Liver (tissue), 9 donors: ENCODE data around the gene TANC1. TPM values are rescaled to one million over a fixed set of nuclear protein-coding genes. Genes with fewer than 3 reads are reported as not detected.

Source experiments
- DNase-seq: peaks from one replicate; pipeline ENCODE4 v3.0.0-alpha.2; 2017; ENCODE audit warnings: low spot score
- H3K27ac ChIP-seq, 2 donors: one replicate each; pipeline ENCODE4 v1.7.0; 2013; ENCODE audit warnings: inconsistent platforms in 2 of 2, low read length in 2 of 2, control low read depth in 1 of 2, low read depth in 1 of 2, mild to moderate bottlenecking in 1 of 2
- H3K27me3 ChIP-seq, 4 donors: one replicate each; pipeline versions ENCODE4 v1.6.1 to v1.7.0; 2013; ENCODE audit warnings: low read length in 3 of 4, inconsistent platforms in 1 of 4, mild to moderate bottlenecking in 1 of 4, moderate library complexity in 1 of 4; ENCODE audit not compliant: control insufficient read depth in 4 of 4, insufficient read depth in 4 of 4
- H3K36me3 ChIP-seq, 4 donors: one replicate each; pipeline versions ENCODE4 v1.6.1 to v1.7.0; 2013; ENCODE audit warnings: low read length in 3 of 4, mild to moderate bottlenecking in 3 of 4, low read depth in 1 of 4, moderate library complexity in 1 of 4; ENCODE audit not compliant: control insufficient read depth in 4 of 4, insufficient read depth in 3 of 4
- H3K4me1 ChIP-seq, 4 donors: one replicate each; pipeline versions ENCODE4 v1.6.1 to v1.7.0; 2013; ENCODE audit warnings: low read length in 3 of 4, mild to moderate bottlenecking in 3 of 4, moderate library complexity in 1 of 4; ENCODE audit not compliant: control insufficient read depth in 4 of 4, insufficient read depth in 4 of 4
- H3K4me3 ChIP-seq, 3 donors: one replicate each; pipeline versions ENCODE4 v1.6.1 to v1.7.0; 2013; ENCODE audit warnings: low read length in 3 of 3, control low read depth in 1 of 3, low read depth in 1 of 3, mild to moderate bottlenecking in 1 of 3
- H3K9ac ChIP-seq, 2 donors: one replicate each; pipeline ENCODE4 v1.7.0; 2013; ENCODE audit warnings: low read length in 2 of 2, mild to moderate bottlenecking in 2 of 2, moderate library complexity in 2 of 2, control low read depth in 1 of 2, low read depth in 1 of 2
- H3K9me3 ChIP-seq, 4 donors: one replicate each; pipeline versions ENCODE4 v1.6.1 to v1.7.0; 2013; ENCODE audit warnings: low read length in 3 of 4; ENCODE audit not compliant: control insufficient read depth in 4 of 4
- EGR1 ChIP-seq, 2 donors: IDR thresholded peaks; 2 replicates each; pipeline ENCODE4 v1.6.1; 2016 to 2018; ENCODE audit warnings: antibody characterized with exemption in 2 of 2, low read depth in 2 of 2
- FOXA1 ChIP-seq: IDR thresholded peaks from 2 replicates; pipeline ENCODE4 v1.6.1; 2016; ENCODE audit warnings: antibody characterized with exemption
- FOXA2 ChIP-seq: IDR thresholded peaks from 2 replicates; pipeline ENCODE4 v1.6.1; 2016; ENCODE audit warnings: antibody characterized with exemption
- GABPA ChIP-seq, 2 donors: IDR thresholded peaks in 1 of 2; conservative IDR thresholded peaks in 1 of 2; 2 replicates each; pipeline ENCODE4 v1.6.1; 2016; ENCODE audit warnings: antibody characterized with exemption in 2 of 2, mild to moderate bottlenecking in 1 of 2, moderate library complexity in 1 of 2
- HNF4A ChIP-seq, 2 donors: conservative IDR thresholded peaks; 2 replicates each; pipeline ENCODE4 v1.6.1; 2016; ENCODE audit warnings: antibody characterized with exemption in 2 of 2, mild to moderate bottlenecking in 2 of 2
- HNF4G ChIP-seq: IDR thresholded peaks from 2 replicates; pipeline ENCODE4 v1.6.1; 2016; ENCODE audit warnings: antibody characterized with exemption
- JUND ChIP-seq, 2 donors: IDR thresholded peaks; 2 replicates each; pipeline ENCODE4 v1.6.1; 2016; ENCODE audit warnings: antibody characterized with exemption in 2 of 2
- NR2F2 ChIP-seq: IDR thresholded peaks from 2 replicates; pipeline ENCODE4 v1.6.1; 2016; ENCODE audit warnings: antibody characterized with exemption
- RAD21 ChIP-seq, 2 donors: IDR thresholded peaks; 2 replicates each; pipeline ENCODE4 v1.6.1; 2016; ENCODE audit warnings: antibody characterized with exemption in 2 of 2, mild to moderate bottlenecking in 2 of 2
- RXRA ChIP-seq, 2 donors: IDR thresholded peaks; 2 replicates each; pipeline ENCODE4 v1.6.1; 2017 to 2018; ENCODE audit warnings: antibody characterized with exemption in 2 of 2, mild to moderate bottlenecking in 1 of 2
- SP1 ChIP-seq: IDR thresholded peaks from 2 replicates; pipeline ENCODE4 v1.6.1; 2018; ENCODE audit warnings: antibody characterized with exemption, mild to moderate bottlenecking
- TAF1 ChIP-seq: conservative IDR thresholded peaks from 2 replicates; pipeline ENCODE4 v1.6.1; 2016; ENCODE audit warnings: antibody characterized with exemption, mild to moderate bottlenecking
- YY1 ChIP-seq: IDR thresholded peaks from 2 replicates; pipeline ENCODE4 v1.6.1; 2016; ENCODE audit warnings: antibody characterized with exemption, mild to moderate bottlenecking
- WGBS: extraction: QIAGEN DNeasy Blood & Tissue Kit; methylation state at CpG from one replicate; pipeline ENCODE4 v1.1.7; 2013; 5-methylcytosine and 5-hydroxymethylcytosine counted together
- polyA plus RNA-seq, 2 donors: library from polyadenylated mRNA; stranded (reverse) in 1 of 2; unstranded in 1 of 2; fragments of 200-250 nt in 1 of 2; fragments of >200 nt in 1 of 2; fragmentation: Nextera tagmentation in 1 of 2; extraction: Ambion mirVana in 1 of 2; gene quantifications; one replicate each; pipeline versions ENCODE4 v1.2.1 to v1.2.3, GENCODE V29; 2013 to 2015
- total RNA-seq, 2 donors: library from RNA; depleted of rRNA; stranded (reverse); fragments of >200 nt; gene quantifications; one replicate each; pipeline ENCODE4 v1.2.3, GENCODE V29; 2014
- TF ChIP-seq, protein P1 (sequence below): IDR thresholded peaks from 2 replicates; pipeline ENCODE4 v1.6.1; 2016; ENCODE audit warnings: antibody characterized with exemption
- TF ChIP-seq, protein P2 (sequence below): IDR thresholded peaks from 2 replicates; pipeline ENCODE4 v1.6.1; 2016; ENCODE audit warnings: antibody characterized with exemption
- TF ChIP-seq, protein P3 (sequence below): IDR thresholded peaks from 2 replicates; pipeline ENCODE4 v1.6.1; 2016; ENCODE audit warnings: antibody characterized with exemption, mild to moderate bottlenecking
- TF ChIP-seq, protein P4 (sequence below): IDR thresholded peaks from 2 replicates; pipeline ENCODE4 v1.6.1; 2016; ENCODE audit warnings: antibody characterized with exemption
- TF ChIP-seq, protein P5 (sequence below): fragments of 150-350 bp; IDR thresholded peaks from 2 replicates; pipeline ENCODE4 v1.5.1; 2017; ENCODE audit warnings: improper control_type of control experiment, low read depth, low read length; ENCODE audit not compliant: missing input control
- donor health status: healthy.
- donor health status: healthy.
- donor health status: healthy.
- donor health status: healthy.
- donor health status: healthy.

TANC1 gene
- total and polyA plus RNA-seq, 4 donors, result 3.7 to 17.7 (median 5.2) TPM

DNA sequence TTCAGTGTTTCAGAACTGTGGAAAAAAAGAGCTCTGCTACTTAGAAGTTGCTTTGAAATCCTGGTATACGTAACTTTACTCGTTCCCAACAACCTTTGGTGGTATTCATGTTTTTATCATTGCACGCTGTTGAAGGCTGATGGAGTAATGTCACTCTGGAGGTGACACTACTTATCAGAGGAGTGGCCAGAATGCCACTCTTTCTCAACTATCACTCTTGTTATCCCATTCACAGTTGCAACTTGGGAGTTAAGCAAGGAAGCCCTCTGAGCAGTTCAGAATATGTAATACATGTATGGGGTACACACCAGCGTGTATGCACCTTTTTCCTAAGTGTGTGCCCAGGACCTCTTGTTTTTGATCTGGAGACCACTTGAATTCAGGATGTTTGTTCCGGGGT is 53.6 kb downstream of the TANC1 start (continued):
- TF ChIP-seq HNF4G, result no peak

DNA sequence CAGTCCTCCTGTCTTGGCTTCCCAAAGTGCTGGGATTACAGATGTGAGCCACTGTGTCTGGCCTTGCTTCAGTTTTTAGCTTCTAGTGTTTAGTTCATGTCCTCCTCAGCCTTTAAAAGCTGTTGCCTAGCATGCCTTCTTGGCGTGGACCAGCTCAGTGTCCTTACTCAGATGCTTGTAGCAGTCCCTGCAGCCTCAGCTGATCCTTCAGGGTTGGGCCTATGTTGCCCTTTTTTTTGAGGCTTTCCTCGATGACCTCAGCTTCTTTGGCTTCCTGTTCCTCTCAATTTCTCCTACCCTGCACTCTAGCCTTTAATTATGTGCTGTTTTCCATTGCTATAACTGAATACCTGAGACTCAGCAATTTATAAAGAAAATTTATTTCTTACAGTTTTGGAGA is 57.7 kb downstream of the TANC1 start:
- DNase-seq, result no peak
- TF ChIP-seq, protein P1, sequence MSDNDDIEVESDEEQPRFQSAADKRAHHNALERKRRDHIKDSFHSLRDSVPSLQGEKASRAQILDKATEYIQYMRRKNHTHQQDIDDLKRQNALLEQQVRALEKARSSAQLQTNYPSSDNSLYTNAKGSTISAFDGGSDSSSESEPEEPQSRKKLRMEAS, result no peak
- TF ChIP-seq HNF4A (conservative IDR thresholded peaks at IDR 0.05) (no peak), NR2F2 (no peak), HNF4G (no peak), JUND (IDR thresholded peaks at IDR 0.05) (no peak), FOXA2 (no peak), GABPA (IDR thresholded peaks at IDR 0.05 in 1 of 2, conservative IDR thresholded peaks at IDR 0.05 in 1 of 2) (no peak), RAD21 (IDR thresholded peaks at IDR 0.05) (no peak), YY1 (no peak), TAF1 (no peak), FOXA1 (no peak), SP1 (no peak), EGR1 (IDR thresholded peaks at IDR 0.05; ENCODE audit: low read depth in 2 of 2) (no peak), RXRA (IDR thresholded peaks at IDR 0.05) (no peak)
- TF ChIP-seq, protein P2, sequence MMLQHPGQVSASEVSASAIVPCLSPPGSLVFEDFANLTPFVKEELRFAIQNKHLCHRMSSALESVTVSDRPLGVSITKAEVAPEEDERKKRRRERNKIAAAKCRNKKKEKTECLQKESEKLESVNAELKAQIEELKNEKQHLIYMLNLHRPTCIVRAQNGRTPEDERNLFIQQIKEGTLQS, result no peak
- TF ChIP-seq, protein P3, sequence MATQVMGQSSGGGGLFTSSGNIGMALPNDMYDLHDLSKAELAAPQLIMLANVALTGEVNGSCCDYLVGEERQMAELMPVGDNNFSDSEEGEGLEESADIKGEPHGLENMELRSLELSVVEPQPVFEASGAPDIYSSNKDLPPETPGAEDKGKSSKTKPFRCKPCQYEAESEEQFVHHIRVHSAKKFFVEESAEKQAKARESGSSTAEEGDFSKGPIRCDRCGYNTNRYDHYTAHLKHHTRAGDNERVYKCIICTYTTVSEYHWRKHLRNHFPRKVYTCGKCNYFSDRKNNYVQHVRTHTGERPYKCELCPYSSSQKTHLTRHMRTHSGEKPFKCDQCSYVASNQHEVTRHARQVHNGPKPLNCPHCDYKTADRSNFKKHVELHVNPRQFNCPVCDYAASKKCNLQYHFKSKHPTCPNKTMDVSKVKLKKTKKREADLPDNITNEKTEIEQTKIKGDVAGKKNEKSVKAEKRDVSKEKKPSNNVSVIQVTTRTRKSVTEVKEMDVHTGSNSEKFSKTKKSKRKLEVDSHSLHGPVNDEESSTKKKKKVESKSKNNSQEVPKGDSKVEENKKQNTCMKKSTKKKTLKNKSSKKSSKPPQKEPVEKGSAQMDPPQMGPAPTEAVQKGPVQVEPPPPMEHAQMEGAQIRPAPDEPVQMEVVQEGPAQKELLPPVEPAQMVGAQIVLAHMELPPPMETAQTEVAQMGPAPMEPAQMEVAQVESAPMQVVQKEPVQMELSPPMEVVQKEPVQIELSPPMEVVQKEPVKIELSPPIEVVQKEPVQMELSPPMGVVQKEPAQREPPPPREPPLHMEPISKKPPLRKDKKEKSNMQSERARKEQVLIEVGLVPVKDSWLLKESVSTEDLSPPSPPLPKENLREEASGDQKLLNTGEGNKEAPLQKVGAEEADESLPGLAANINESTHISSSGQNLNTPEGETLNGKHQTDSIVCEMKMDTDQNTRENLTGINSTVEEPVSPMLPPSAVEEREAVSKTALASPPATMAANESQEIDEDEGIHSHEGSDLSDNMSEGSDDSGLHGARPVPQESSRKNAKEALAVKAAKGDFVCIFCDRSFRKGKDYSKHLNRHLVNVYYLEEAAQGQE, result no peak
- TF ChIP-seq, protein P4, sequence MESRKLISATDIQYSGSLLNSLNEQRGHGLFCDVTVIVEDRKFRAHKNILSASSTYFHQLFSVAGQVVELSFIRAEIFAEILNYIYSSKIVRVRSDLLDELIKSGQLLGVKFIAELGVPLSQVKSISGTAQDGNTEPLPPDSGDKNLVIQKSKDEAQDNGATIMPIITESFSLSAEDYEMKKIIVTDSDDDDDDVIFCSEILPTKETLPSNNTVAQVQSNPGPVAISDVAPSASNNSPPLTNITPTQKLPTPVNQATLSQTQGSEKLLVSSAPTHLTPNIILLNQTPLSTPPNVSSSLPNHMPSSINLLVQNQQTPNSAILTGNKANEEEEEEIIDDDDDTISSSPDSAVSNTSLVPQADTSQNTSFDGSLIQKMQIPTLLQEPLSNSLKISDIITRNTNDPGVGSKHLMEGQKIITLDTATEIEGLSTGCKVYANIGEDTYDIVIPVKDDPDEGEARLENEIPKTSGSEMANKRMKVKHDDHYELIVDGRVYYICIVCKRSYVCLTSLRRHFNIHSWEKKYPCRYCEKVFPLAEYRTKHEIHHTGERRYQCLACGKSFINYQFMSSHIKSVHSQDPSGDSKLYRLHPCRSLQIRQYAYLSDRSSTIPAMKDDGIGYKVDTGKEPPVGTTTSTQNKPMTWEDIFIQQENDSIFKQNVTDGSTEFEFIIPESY, result no peak
- TF ChIP-seq, protein P5, sequence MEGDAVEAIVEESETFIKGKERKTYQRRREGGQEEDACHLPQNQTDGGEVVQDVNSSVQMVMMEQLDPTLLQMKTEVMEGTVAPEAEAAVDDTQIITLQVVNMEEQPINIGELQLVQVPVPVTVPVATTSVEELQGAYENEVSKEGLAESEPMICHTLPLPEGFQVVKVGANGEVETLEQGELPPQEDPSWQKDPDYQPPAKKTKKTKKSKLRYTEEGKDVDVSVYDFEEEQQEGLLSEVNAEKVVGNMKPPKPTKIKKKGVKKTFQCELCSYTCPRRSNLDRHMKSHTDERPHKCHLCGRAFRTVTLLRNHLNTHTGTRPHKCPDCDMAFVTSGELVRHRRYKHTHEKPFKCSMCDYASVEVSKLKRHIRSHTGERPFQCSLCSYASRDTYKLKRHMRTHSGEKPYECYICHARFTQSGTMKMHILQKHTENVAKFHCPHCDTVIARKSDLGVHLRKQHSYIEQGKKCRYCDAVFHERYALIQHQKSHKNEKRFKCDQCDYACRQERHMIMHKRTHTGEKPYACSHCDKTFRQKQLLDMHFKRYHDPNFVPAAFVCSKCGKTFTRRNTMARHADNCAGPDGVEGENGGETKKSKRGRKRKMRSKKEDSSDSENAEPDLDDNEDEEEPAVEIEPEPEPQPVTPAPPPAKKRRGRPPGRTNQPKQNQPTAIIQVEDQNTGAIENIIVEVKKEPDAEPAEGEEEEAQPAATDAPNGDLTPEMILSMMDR, result no peak
- H3K9me3 ChIP-seq, result no peaks in the 10 kb centered on the region
- H3K4me3 ChIP-seq, result no peak overlapping the region
- H3K9ac ChIP-seq, result no peak overlapping the region
- no peak overlapping the region for H3K27ac ChIP-seq
- H3K36me3 ChIP-seq, result no peaks in the 10 kb centered on the region
- WGBS, result 60% methylated on average over 2 of the region's 2 CpGs
- no peaks in the 10 kb centered on the region for H3K27me3 ChIP-seq
- peaks cover 0 to 2% (median 0%) of the 10 kb centered on the region in 4 donors for H3K4me1 ChIP-seq
